Hematopoietic multipotent progenitor cell treated with erythropoietin and hydrocortisone succinate and interleukin-3 and kit ligand, for 15 days (in vitro differentiated cells): ENCODE data around the gene TWIST1.

Experiments used
- DNase-seq: peaks from one replicate; pipeline ENCODE4 v3.0.0-alpha.2; 2015; ENCODE audit warnings: low spot score

The TWIST1 gene

DNA sequence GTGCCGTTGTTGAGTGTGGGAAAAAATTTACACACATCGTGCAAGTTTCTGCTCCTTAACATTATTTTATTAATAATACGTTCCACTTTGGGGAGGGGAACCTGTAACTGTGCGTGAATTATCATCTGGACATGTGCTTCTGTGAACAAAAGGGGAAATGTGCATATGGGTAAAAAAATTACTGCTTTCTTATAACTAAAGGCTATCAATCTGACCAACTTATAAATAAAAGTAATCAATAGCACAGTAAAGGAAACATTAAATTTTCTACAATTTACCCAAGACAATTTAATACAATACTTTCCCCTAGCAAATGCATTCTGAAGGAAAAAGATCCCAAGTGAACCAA lies 4.5 kb downstream of the TWIST1 start:
- no peak for DNase-seq

DNA sequence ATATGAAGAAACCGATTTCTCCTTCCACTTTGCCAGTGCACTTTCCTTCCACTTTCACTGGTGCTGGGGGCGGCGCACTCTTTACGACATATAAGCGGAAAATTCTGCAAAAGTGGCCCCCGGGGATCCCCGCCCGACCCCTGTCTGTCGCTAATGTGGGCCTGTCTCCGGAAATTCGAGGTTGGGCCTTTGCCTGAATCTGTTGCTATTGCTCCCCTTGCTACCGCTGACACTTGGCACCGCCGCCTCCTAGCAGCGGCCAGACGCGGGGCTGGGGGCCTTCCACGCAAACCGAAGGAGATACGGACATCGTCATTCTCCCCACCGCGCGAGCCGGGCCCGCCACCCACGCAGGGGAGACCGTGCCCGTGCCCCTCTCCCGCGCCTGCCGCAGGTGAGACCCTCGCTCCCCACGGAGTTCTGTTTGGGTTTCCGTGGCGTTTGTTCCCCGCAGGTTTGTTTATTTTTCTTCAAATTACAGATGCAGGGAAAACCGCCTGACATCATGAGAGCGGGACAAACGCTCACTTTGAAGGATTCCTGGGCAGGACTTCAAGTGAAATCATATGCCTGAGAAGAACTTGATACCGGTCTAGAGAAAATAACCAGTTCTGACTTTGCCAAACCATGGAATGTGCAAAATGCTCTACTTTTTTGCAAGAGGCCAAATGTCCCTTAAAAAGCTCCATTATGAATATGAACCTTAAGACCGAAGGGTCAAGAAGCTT lies 5.0 kb downstream of the TWIST1 start:
- DNase-seq: no peak

DNA sequence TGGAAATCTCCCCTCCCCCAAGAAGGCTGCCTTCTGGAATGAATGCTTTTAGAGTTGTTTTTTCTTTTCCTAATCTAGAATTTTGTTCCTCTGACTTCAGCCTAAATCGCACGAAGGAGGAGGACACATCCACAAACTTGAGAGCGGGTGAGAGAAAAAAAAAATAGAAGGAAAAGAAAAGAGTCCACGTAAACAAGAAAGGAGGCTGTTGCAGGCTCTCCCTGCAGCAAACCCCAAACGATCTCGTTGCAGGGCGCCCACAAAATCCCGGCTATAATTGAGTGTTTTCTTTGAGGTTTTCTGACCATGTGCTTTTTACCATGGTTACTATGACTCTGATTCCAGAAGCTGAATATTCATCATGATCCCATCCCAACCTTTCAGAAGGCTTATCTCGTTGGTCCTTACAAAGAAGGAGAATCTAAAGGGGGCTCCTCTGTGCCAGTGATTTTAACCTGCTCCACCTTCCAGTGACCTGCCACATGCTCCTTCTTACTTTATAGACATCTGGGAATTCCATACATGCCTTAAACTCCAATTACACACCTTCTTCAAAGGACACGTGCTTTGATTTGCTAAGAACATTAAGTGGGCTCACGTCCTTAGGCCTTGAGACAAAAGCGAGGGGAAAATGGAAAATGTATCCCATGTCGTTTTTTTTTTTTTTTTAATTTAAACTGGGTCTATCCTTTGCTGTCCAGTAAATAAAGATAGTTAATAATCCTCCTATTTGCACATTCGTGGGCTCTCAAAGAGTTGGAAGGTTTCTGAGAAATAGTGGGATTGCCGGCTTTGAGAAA lies 5.8 kb downstream of the TWIST1 start:
- DNase-seq: no peak

GRCh38 chr7:19110776-19111175 lies 6.7 kb downstream of the TWIST1 start:
- DNase-seq: no peak

GRCh38 chr7:19110026-19110730 lies 7.3 kb downstream of the TWIST1 start:
- DNase-seq: no peak

- no peak for DNase-seq
Measured at GRCh38 chr7:19109000-19109946, 8.2 kb downstream of the TWIST1 start.

GRCh38 chr7:19107356-19108146 lies 9.9 kb downstream of the TWIST1 start:
- DNase-seq: no peak

DNA sequence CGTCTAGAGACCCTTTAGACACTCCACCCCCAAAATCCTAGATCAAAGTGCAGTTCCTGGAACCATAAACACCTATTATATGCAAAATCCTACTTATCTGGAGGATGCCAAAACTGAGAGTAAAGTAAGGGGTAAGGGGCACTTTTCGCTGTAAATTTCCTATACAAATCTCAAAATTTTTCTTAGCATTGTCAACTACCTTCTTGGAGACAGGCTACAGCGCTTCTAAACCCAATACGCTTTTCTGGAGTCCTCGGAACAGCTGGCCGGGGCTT lies 10.4 kb downstream of the TWIST1 start:
- no peak for DNase-seq

GRCh38 chr7:19106241-19107080 lies 11.0 kb downstream of the TWIST1 start:
- no peak for DNase-seq

DNA sequence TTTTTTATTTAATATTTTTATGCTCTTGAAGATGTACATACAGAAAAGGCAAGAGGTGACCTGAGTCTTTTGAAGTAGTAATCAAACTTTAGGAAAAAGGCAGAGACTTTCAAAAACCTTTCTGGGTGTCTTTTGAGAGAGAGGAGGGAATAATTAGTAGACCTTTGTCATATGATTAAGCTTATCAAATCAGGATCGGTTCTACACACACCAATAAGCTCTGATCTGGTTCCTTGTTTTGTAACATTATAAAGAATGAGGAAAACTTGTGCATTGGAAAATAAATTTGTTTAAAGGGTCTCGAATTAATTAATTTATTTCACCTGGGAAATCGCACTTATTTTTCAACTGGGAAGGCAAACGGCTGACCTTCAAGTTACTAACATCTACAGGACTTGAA lies 11.9 kb downstream of the TWIST1 start:
- no peak for DNase-seq

DNA sequence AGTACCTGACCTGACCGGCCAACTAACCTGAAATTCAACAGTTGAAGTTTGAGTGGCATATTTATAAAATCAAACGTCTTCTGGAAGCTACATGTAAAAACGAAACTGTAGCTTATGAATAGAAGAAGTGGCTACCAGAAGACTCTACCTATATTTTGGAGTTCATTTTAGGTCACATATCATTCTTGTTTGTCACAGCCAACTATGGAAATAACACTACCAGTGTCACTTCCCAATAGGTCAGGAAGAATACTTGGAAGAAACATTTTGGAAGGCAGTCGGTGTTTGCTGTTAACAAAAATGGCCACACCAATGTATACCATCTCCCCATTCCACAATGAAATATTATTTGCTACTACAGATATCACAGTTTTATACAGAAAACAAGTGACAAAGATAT lies 12.6 kb downstream of the TWIST1 start:
- DNase-seq: no peak

- DNase-seq: no peak
Measured at GRCh38 chr7:19102884-19103283, 14.6 kb downstream of the TWIST1 start.

- no peak for DNase-seq
Measured at GRCh38 chr7:19101909-19102308, 15.5 kb downstream of the TWIST1 start.

- DNase-seq: no peak
Measured at GRCh38 chr7:19101472-19101871, 16.0 kb downstream of the TWIST1 start.

DNA sequence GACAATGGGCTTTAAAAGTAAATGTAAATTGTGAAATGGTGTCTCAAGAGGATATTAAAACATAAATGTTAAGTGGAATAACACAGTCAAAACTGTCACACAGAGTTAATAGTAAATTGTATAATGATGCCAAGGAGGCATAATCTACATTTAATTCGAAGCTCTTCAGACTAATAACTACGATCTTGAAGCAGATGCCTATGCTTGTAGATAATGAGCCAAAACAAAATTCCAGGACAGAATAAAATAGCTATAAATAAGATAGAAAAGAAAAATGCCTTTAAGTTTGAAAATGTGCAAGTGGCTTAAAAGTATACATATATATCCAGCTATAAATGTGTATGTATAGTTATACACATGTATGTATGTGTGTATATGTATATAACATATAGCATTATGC lies 17.5 kb downstream of the TWIST1 start:
- no peak for DNase-seq

- no peak for DNase-seq
Measured at GRCh38 chr7:19099194-19099593, 18.2 kb downstream of the TWIST1 start.

DNA sequence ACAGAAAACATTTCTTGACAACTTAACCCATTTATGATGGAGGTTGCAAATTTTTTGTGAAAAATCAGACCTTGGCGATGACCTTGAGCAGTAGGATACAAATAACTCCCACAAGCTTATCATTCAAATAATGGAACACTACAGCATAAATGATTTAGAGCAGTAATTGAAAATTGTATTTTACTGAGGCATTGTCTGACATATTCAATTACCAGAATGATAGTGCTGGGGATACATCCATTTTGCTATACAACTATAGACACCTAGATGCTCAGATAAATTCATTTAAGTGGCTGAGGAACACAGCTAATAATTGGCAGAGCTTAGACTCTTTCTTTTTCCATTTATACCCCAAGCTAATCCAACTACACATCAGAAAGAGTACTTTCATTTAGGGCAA lies 18.9 kb downstream of the TWIST1 start:
- no peak for DNase-seq

- no peak for DNase-seq
Measured at GRCh38 chr7:19097165-19098055, 20.0 kb downstream of the TWIST1 start.

GRCh38 chr7:19095353-19095860 lies 22.0 kb downstream of the TWIST1 start:
- no peak for DNase-seq
